ENCODE measurements around the gene MRPL9.

The MRPL9 gene

GRCh38 chr1:151716405-151716762 lies 46.9 kb downstream of the MRPL9 start:
- H3K4me3 ChIP-seq (ENCODE audit: low read depth, low read length) = no peak overlapping the region
- DNase-seq (ENCODE audit: low read depth) = no peak
- no peak for TF ChIP-seq CTCF (IDR thresholded peaks at IDR 0.05; ENCODE audit: control insufficient read depth, extremely low read depth, insufficient read depth)

- TF ChIP-seq CTCF (IDR thresholded peaks at IDR 0.05; ENCODE audit: control insufficient read depth, extremely low read depth, insufficient read depth) = no peak
- DNase-seq (ENCODE audit: low read depth) = no peak
- no peak overlapping the region for H3K4me3 ChIP-seq (ENCODE audit: low read depth, low read length)
Measured at GRCh38 chr1:151715726-151716404, 47.4 kb downstream of the MRPL9 start.

GRCh38 chr1:151714820-151715725 lies 48.2 kb downstream of the MRPL9 start:
- DNase-seq (ENCODE audit: low read depth) = no peak
- no peak overlapping the region for H3K4me3 ChIP-seq (ENCODE audit: low read depth, low read length)
- no peak for TF ChIP-seq CTCF (IDR thresholded peaks at IDR 0.05; ENCODE audit: control insufficient read depth, extremely low read depth, insufficient read depth)

GRCh38 chr1:151713874-151714273 lies 49.4 kb downstream of the MRPL9 start:
- H3K4me3 ChIP-seq (ENCODE audit: low read depth, low read length) = no peak overlapping the region
- no peak for TF ChIP-seq CTCF (IDR thresholded peaks at IDR 0.05; ENCODE audit: control insufficient read depth, extremely low read depth, insufficient read depth)
- DNase-seq (ENCODE audit: low read depth) = no peak

- no peak overlapping the region for H3K4me3 ChIP-seq (ENCODE audit: low read depth, low read length)
- DNase-seq (ENCODE audit: low read depth) = no peak
- no peak for TF ChIP-seq CTCF (IDR thresholded peaks at IDR 0.05; ENCODE audit: control insufficient read depth, extremely low read depth, insufficient read depth)
Measured at GRCh38 chr1:151713044-151713443, 50.3 kb downstream of the MRPL9 start.

GRCh38 chr1:151711951-151712350 lies 51.3 kb downstream of the MRPL9 start:
- no peak for TF ChIP-seq CTCF (IDR thresholded peaks at IDR 0.05; ENCODE audit: control insufficient read depth, extremely low read depth, insufficient read depth)
- H3K4me3 ChIP-seq (ENCODE audit: low read depth, low read length) = no peak overlapping the region
- no peak for DNase-seq (ENCODE audit: low read depth)

Measured in LNCaP clone FGC (cell line).